ENCODE data around the gene ICA1.
A peak's percentile ranks its signal among the peaks of the same experiment; 100 is the strongest.
"Not testable (repeated sequence)": the region's sequence is repeated elsewhere in the genome, so short reads cannot be mapped to it uniquely, and the experiment has no call there.

ICA1 gene

GRCh38 chr7:8109196-8110022 is 152.6 kb downstream of the ICA1 start:
- FAIRE-seq (peak; percentile 97), DNase-seq (ENCODE audit: low spot score) (peak; percentile 82)

DNA sequence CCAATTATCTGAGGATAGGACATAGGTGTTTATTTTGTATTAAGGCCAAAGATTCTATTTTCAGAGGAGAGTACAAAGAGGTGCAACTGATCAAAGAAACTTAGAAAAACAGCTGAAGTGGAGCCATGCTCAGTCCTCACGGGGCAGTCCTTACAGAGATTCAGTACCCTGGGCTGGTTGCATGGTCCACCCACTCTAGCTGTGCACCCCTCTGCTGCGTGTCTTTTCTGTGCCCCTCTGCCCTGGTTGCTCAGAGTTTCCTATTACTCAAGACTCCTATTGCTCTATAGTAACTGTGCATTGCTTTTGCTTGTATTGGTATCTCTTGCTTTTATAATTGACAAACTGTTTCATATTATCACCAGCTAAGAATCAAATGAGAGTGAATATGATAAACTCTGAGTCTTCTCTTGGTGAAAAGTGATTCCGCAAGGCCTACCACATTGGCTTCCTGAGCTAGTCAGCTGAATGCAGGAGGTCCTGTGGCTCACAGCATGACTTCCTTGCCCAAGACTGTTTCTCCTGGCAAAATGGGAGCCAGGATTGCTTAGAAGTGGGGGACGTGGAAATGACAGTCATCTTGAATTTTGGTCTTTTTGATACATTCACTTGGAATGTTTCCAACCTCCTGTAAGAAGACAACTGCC is 156.4 kb downstream of the ICA1 start:
- no peak for DNase-seq (ENCODE audit: low spot score)
- no peak for FAIRE-seq

DNA sequence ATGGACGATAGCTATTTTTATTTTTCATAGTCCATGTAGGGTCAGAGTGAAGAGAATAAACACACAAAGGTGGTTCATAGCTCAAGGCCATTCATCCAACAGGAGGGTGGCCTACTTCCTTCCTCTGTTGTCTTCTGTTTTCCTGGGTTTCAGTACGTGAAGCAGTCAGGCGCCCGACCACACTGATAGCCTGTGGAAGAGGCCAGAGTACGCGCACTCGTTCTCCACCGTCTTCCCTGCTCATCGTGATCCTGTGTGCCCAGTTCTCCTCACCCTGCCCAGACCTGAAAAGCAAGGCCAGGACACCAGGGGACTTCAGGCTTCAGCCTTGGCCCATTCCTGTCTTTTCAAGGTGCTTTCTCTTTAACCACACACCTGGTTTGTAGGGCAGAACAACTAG is 158.7 kb downstream of the ICA1 start:
- DNase-seq (ENCODE audit: low spot score): no peak
- FAIRE-seq: no peak

DNA sequence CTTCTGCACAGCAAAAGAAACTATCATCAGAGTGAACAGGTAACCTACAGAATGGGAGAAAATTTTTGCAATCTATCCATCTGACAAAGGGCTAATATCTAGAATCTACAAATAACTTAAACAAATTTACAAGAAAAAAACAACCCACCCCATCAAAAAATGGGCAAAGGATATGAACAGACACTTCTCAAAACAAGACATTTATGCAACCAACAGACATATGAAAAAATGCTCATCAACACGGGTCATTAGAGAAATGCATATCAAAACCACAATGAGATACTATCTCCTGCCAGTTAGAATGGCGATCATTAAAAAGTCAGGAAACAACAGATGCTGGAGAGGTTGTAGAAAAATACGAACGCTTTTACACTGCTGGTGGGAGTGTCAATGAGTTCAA is 160.7 kb downstream of the ICA1 start:
- FAIRE-seq; DNase-seq (ENCODE audit: low spot score): not testable (repeated sequence)

DNA sequence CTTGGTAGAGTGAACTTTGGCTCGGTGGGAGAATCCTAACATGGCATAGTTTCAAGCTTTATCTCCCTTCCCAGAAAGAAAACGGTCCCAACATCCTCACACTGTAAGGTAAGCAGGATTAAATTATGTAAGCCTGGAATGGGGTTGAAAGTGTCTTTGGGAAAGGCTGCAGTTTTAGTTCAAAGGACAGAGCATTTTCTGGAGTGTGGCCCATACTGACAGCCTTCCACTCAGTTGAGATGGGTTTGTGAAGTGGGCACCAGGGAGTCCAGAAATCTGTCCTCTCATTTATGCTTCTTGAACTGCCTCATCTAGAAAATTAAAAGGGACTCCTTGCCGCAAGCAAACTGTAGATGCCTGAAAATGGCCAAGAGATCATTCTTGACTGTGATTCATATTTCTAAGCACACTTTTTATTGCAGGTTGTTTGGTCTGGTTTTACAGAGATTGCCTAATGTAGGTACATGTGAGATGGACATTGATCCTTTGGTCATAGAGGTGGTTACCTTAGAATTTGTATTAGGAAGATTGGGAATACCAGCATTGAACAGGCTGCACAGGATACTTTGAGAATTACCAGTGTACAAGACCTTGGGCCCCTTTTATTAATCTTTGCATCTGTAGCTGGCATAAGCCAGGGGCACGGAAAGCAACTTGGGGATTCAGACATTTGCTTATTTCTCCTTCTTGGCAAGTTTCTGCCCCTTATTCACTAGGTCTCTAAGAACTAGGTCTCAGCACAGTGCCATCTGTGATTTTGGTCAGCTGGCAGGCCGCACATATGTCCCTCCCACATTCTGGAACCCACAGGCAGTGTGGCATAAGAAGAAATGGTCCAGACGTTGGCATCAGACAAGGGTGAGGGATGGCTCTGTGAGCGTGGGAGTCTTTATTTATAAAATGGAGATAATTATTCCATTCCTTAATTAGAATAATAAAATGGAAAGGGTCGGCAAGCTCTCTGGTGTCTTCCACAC is 167.5 kb downstream of the ICA1 start:
- DNase-seq (ENCODE audit: low spot score): no peak

DNA sequence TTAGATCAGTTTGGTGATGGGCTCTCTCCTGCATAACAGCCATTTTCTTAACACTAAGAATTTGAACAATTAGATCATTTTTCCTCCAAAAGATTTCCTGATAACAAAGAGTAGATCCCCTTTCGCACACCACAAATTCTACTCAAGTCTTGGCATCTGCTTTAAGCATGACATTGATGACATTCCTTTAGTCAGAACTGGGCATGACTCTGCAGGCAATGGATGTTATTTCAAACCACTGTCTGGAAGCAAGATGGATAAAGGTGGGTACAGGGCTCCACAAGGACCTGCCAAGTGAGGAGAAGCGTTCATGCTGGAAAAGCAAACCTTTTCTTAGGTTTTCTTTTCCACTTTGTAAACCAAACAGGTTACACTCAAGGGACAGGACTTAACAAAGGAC is 169.8 kb downstream of the ICA1 start:
- DNase-seq (ENCODE audit: low spot score) (no peak), FAIRE-seq (no peak)

More for the DNA sequence above, 167.5 kb downstream of the ICA1 start:
- no peak for FAIRE-seq

- DNase-seq (ENCODE audit: low spot score) (no peak), FAIRE-seq (no peak)
Measured at GRCh38 chr7:8089036-8089780, 172.8 kb downstream of the ICA1 start.

DNA sequence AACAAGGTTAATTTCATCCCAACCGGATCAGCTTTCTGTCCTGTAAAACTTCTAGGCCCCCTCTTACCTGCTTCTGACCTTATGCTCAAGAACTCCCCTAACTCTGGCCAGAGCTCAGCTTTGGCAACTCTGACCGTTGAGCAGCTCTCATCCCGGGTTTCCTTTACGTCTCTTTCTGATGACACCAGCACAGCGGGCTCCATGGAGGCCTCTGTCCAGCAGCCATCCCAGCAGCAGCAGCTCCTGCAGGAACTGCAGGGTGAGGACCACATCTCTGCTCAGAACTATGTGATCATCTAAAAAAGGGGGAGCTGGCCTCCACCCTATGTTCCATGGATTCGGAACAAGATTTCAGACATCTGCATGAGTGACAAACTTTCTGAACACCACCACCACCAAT is 175.7 kb downstream of the ICA1 start:
- no peak for FAIRE-seq
- DNase-seq (ENCODE audit: low spot score): no peak

DNA sequence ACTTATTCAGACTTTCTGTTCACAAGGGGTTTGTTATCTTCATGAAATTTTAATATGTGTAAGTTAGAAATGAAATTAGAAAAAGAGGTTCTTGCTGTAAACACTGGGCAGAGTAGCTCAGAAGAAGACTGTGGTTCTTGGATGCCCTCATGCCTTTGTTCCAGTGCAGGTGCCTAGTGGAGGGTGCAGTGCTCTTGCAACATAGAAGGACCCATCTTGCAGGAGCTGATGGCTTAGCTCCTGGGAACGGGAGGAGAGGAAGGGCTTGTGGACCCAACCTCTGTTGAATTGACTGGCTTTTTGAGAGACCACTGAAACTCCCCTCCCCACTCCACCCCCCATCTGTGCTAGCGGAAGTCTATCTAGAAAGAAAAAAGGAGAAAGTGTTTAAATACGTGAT is 176.5 kb downstream of the ICA1 start:
- DNase-seq (ENCODE audit: low spot score) (no peak), FAIRE-seq (no peak)

DNA sequence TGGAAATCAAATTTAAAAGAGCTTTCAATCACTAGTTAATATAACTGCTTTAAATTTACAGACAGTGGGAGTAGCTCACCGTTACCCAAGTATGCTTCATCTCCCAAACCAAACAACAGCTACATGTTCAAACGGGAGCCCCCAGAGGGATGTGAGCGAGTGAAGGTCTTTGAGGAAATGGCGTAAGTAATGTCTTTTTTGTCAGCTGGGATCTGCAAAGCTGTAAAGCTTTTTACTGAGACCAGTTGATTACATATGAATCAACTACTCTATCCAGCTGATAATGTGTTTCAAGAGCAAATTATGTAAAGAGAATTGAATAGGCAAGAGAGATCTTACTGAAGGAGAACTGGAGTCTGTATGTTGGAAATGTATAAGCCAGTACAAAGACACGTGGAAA is 177.1 kb downstream of the ICA1 start:
- FAIRE-seq: no peak

GRCh38 chr7:8082762-8083161 is 179.2 kb downstream of the ICA1 start:
- DNase-seq (ENCODE audit: low spot score) (no peak), FAIRE-seq (no peak)

More for the DNA sequence above, 177.1 kb downstream of the ICA1 start:
- DNase-seq (ENCODE audit: low spot score): no peak

DNA sequence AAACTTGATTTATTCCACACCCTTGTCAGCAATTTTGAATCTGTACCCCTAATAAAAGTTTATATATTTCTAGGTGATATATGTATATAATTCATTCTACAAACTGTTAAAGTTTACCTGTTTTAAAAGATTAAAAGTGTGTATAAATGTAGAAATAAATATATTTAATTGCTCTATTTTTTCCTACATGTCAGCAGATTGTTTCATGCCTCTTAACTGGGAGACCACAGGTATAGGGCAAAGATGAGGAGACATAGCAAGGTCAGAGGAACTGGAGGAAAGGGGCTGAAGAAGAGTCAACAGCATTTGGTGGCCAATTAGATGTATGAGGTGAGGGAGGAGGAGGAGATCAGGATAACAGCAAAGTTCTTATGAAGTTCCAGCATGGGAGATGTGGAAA is 183.5 kb downstream of the ICA1 start:
- FAIRE-seq (peak; percentile 10), DNase-seq (ENCODE audit: low spot score) (no peak)

GRCh38 chr7:8070451-8071180 is 191.4 kb downstream of the ICA1 start:
- DNase-seq (ENCODE audit: low spot score): no peak
- FAIRE-seq: no peak

- FAIRE-seq (no peak), DNase-seq (ENCODE audit: low spot score) (no peak)
Measured at GRCh38 chr7:8068892-8069686, 192.9 kb downstream of the ICA1 start.

- FAIRE-seq: peak; percentile 56
- peak; percentile 34 for DNase-seq (ENCODE audit: low spot score)
Measured at GRCh38 chr7:8065356-8065813, 196.6 kb downstream of the ICA1 start.

DNA sequence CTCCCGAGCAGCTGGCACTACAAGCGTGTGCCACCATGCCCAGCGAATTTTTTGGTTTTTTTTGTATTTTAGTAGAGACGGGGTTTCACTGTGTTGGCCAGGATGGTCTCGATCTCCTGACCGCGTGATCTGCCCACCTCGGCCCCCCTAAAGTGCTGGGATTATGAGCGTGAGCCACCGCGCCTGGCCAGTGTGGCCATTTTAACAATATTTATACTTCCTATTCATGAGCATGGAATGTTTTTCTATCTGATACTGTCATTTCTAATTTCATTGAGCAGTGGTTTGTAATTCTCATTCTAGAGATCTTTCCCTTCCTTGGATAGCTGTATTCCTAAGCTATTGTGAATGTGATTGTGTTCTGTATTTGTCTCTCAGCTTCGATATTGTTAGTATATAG is 197.1 kb downstream of the ICA1 start:
- DNase-seq (ENCODE audit: low spot score) (no peak), FAIRE-seq (no peak)

- FAIRE-seq (no peak), DNase-seq (ENCODE audit: low spot score) (no peak)
Measured at GRCh38 chr7:8063706-8064297, 198.2 kb downstream of the ICA1 start.

DNA sequence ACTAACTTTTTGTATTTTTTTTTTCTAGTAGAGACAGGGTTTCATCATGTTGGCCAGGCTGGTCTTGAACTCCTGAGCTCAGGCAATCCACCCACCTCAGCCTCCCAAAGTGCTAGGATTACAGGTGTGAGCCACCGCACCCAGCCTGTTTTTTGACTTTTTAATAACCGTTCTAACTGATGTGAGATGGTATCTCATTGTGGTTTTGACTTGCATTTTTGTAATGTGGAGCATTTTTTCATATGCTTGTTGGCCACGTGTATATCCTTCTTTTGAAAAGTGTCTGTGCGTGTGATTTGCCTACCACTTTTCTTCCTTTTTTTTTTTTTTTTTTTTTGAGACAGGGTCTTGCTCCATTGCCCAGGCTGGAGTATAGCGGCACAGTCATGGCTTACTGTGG is 198.7 kb downstream of the ICA1 start:
- not testable (repeated sequence) for DNase-seq (ENCODE audit: low spot score); FAIRE-seq

Measured in RCC 7860 (cell line).